ENCODE results near the gene MYO7A. TPM values are rescaled to one million over a fixed set of nuclear protein-coding genes. Genes with fewer than 3 reads are reported as not detected.

The MYO7A gene
- total and polyA plus RNA-seq, 12 donors: 0.91 to 6.8 (median 2.8) TPM

- TF ChIP-seq, protein P1, sequence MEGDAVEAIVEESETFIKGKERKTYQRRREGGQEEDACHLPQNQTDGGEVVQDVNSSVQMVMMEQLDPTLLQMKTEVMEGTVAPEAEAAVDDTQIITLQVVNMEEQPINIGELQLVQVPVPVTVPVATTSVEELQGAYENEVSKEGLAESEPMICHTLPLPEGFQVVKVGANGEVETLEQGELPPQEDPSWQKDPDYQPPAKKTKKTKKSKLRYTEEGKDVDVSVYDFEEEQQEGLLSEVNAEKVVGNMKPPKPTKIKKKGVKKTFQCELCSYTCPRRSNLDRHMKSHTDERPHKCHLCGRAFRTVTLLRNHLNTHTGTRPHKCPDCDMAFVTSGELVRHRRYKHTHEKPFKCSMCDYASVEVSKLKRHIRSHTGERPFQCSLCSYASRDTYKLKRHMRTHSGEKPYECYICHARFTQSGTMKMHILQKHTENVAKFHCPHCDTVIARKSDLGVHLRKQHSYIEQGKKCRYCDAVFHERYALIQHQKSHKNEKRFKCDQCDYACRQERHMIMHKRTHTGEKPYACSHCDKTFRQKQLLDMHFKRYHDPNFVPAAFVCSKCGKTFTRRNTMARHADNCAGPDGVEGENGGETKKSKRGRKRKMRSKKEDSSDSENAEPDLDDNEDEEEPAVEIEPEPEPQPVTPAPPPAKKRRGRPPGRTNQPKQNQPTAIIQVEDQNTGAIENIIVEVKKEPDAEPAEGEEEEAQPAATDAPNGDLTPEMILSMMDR (IDR thresholded peaks at IDR 0.05): no peak
- peak in 1 of 2 donors; percentile 2 for DNase-seq
- 91 to 94% methylated on average over 11 of the region's 11 CpGs for WGBS, 2 donors
- Histone ChIP-seq H3K9me3 (no peaks in the 10 kb centered on the region), H3K27ac (no peak overlapping the region), H3K4me1 (peaks cover 0 to 38% (median 28%) of the 10 kb centered on the region in 9 donors), H3K36me3 (no peaks in the 10 kb centered on the region), H3K4me3 (no peak overlapping the region), H3K27me3 (peaks cover 0 to 16% (median 9%) of the 10 kb centered on the region in 7 donors)
- ATAC-seq: no peak
- intact Hi-C loops (cut with DNase I): no loop called here
These were observed 14.3 kb downstream of the MYO7A start for GRCh38 chr11:77142091-77142975.

GRCh38 chr11:77143405-77144020 is 15.5 kb downstream of the MYO7A start:
- no peak overlapping the region for H3K4me3 ChIP-seq
- DNase-seq (peak in 1 of 2 donors; percentile 3), ATAC-seq (no peak)
- no peaks in the 10 kb centered on the region for H3K9me3 ChIP-seq
- TF ChIP-seq, protein P1 (IDR thresholded peaks at IDR 0.05): no peak
- H3K36me3 ChIP-seq: no peaks in the 10 kb centered on the region
- 94% methylated on average over 8 of the region's 8 CpGs for WGBS, 2 donors
- no peak overlapping the region for H3K27ac ChIP-seq
- H3K4me1 ChIP-seq: peaks cover 0 to 33% (median 23%) of the 10 kb centered on the region in 9 donors
- peaks cover 0 to 13% (median under 1%) of the 10 kb centered on the region in 7 donors for H3K27me3 ChIP-seq
- intact Hi-C loops (cut with DNase I): no loop called here

- Histone ChIP-seq H3K27me3 (peaks cover 0 to 10% (median 0%) of the 10 kb centered on the region in 7 donors), H3K4me1 (peaks cover 0 to 26% (median 15%) of the 10 kb centered on the region in 9 donors), H3K9me3 (no peaks in the 10 kb centered on the region), H3K36me3 (no peaks in the 10 kb centered on the region), H3K27ac (no peak overlapping the region), H3K4me3 (no peak overlapping the region)
- intact Hi-C loops (cut with DNase I): no loop called here
- TF ChIP-seq, protein P1 (IDR thresholded peaks at IDR 0.05): no peak
- ATAC-seq (no peak), DNase-seq (no peak)
- whole genome bisulfite sequencing, 2 donors: 93 to 95% methylated on average over 9 of the region's 9 CpGs
These were observed 16.3 kb downstream of the MYO7A start for GRCh38 chr11:77144196-77144856.

DNA sequence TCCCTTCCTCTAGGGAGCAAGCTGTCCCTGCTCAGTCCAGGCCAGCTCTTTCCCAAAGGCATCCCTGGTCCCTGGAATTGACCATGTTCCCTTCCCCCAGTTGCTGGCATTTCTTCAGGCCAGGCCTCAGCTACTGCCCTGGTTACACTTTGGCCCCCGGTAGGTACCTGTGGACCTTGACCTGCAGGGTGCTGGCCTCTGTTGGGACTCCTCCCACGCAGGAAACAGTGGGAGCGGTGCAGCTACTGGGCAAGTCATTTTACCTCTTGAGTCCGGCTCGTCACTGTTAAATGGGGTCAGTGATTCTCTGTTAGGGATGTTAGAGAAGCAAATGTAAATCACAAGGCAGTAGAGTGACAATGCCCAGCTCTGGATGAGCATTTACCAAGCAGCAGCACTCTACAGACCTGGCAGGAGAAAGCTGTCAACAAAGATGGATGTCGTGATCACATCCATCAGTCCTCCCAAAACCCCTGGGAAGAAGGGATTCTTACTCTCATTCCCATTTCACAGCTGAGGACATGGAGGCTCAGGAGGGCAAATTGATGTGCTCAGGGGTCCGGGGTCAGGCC is 16.9 kb downstream of the MYO7A start:
- Histone ChIP-seq H3K9me3 (no peaks in the 10 kb centered on the region), H3K4me1 (peaks cover 0 to 20% (median 9%) of the 10 kb centered on the region in 9 donors), H3K27ac (no peak overlapping the region), H3K27me3 (peaks cover 0 to 10% (median 0%) of the 10 kb centered on the region in 7 donors), H3K36me3 (no peaks in the 10 kb centered on the region), H3K4me3 (no peak overlapping the region)
- WGBS, 2 donors: 86 to 93% methylated on average over 7 of the region's 7 CpGs
- ATAC-seq (no peak), DNase-seq (no peak)
- TF ChIP-seq, protein P1 (IDR thresholded peaks at IDR 0.05): no peak
- intact Hi-C loops (cut with DNase I): no loop called here
